HG03571 (cell line): ENCODE measurements around the gene POGZ.

Source experiments
- ATAC-seq: cut with Tn5 transposase; IDR thresholded peaks from one replicate; pipeline ENCODE4 v1.9.1; 2021; ENCODE audit not compliant: unreplicated experiment

POGZ gene

GRCh38 chr1:151377150-151377884, 82.0 kb downstream of the POGZ start:
- ATAC-seq, result no peak

- ATAC-seq, result no peak
Measured at GRCh38 chr1:151373196-151373595, 86.1 kb downstream of the POGZ start.

GRCh38 chr1:151372058-151372934, 87.0 kb downstream of the POGZ start, which contains the start of gene SELENBP1:
SELENBP1 (minus strand) TSS chr1:151372705; CDS start chr1:151372641, 64 bp downstream.
- no peak for ATAC-seq

- no peak for ATAC-seq
Measured at GRCh38 chr1:151371370-151372057, 87.8 kb downstream of the POGZ start.

GRCh38 chr1:151370211-151370911, 88.9 kb downstream of the POGZ start:
- no peak for ATAC-seq

- ATAC-seq, result no peak
Measured at GRCh38 chr1:151369621-151370048, 89.7 kb downstream of the POGZ start.

GRCh38 chr1:151369302-151369610, 90.0 kb downstream of the POGZ start:
- no peak for ATAC-seq

- no peak for ATAC-seq
Measured at GRCh38 chr1:151368393-151369301, 90.6 kb downstream of the POGZ start.

- ATAC-seq, result no peak
Measured at GRCh38 chr1:151367658-151368392, 91.5 kb downstream of the POGZ start.

GRCh38 chr1:151364996-151365395, 94.3 kb downstream of the POGZ start:
- ATAC-seq, result no peak

- ATAC-seq, result no peak
Measured at GRCh38 chr1:151362308-151363155, 96.8 kb downstream of the POGZ start.

GRCh38 chr1:151361883-151362282, 97.4 kb downstream of the POGZ start:
- no peak for ATAC-seq

- no peak for ATAC-seq
Measured at GRCh38 chr1:151356696-151357095, 102.6 kb downstream of the POGZ start.
